ENCODE results near the gene LRRC27.

Gene LRRC27

GRCh38 chr10:132296666-132297443 is 35.1 kb upstream of the LRRC27 start:
- DNase-seq (ENCODE audit: low read depth, low spot score), result no peak
- H3K4me3 ChIP-seq (ENCODE audit: low read depth, low read length), result no peak overlapping the region
- CTCF ChIA-PET, result interaction anchor here (1.8 kb wide), 1 partner anchor 55 kb away, joined by 6 read pairs; no protein-coding TSS in a partner anchor
- POLR2A ChIA-PET, result no interaction called here
- no peak for TF ChIP-seq CTCF (IDR thresholded peaks at IDR 0.05; ENCODE audit: insufficient read depth, low read length, missing control alignments)

GRCh38 chr10:132297526-132297925 is 34.5 kb upstream of the LRRC27 start:
- no peak for TF ChIP-seq CTCF (IDR thresholded peaks at IDR 0.05; ENCODE audit: insufficient read depth, low read length, missing control alignments)
- H3K4me3 ChIP-seq (ENCODE audit: low read depth, low read length), result no peak overlapping the region
- CTCF ChIA-PET, result interaction anchor here (0.8 to 1.8 kb wide), 2 partner anchors 16 to 54 kb away, joined by 3 to 6 read pairs; no protein-coding TSS in a partner anchor
- no peak for DNase-seq (ENCODE audit: low read depth, low spot score)
- POLR2A ChIA-PET, result no interaction called here

- ChIA-PET CTCF (interaction anchor here (0.8 to 1.8 kb wide), 2 partner anchors 17 to 53 kb away, joined by 3 to 6 read pairs; no protein-coding TSS in a partner anchor), POLR2A (no interaction called here)
- no peak for TF ChIP-seq CTCF (IDR thresholded peaks at IDR 0.05; ENCODE audit: insufficient read depth, low read length, missing control alignments)
- DNase-seq (ENCODE audit: low read depth, low spot score), result no peak
- no peak overlapping the region for H3K4me3 ChIP-seq (ENCODE audit: low read depth, low read length)
Observed at GRCh38 chr10:132298038-132298881, 33.7 kb upstream of the LRRC27 start.

- ChIA-PET CTCF (no interaction called here), POLR2A (no interaction called here)
- TF ChIP-seq CTCF (IDR thresholded peaks at IDR 0.05; ENCODE audit: insufficient read depth, low read length, missing control alignments), result no peak
- no peak for DNase-seq (ENCODE audit: low read depth, low spot score)
- H3K4me3 ChIP-seq (ENCODE audit: low read depth, low read length), result no peak overlapping the region
Observed at GRCh38 chr10:132299371-132300336, 32.3 kb upstream of the LRRC27 start.

DNA sequence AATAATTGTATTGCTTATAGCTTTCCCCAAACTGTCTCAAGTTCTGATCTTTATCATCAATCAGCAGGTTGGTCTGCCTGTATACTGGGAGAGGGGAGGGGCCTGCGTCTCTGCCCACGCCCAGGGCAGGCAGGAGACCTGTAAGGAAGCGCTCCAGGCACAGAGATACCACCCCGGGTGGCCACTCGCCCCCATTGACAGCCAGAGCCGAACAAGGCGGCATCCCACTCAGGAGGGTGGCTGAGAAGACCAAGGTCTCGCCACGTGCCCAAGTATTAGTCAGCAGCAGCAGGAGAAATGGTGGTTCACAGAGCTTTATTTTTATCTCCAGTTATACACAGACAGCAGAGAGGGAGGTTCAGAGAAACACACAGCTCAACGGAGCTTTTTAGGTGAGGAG is 31.4 kb upstream of the LRRC27 start:
- no peak for TF ChIP-seq CTCF (IDR thresholded peaks at IDR 0.05; ENCODE audit: insufficient read depth, low read length, missing control alignments)
- POLR2A ChIA-PET, result no interaction called here
- DNase-seq (ENCODE audit: low read depth, low spot score), result no peak
- CTCF ChIA-PET, result no interaction called here
- no peak overlapping the region for H3K4me3 ChIP-seq (ENCODE audit: low read depth, low read length)

Data from AG04449 (cell line).